HEK293T (cell line): ENCODE results near the gene TANC1.

Experiments used
- ARNT ChIP-seq: fragments of 450-650 bp; IDR thresholded peaks from 2 replicates; pipeline ENCODE4 v1.6.1; 2017; ENCODE audit warnings: mild to moderate bottlenecking
- ELF4 ChIP-seq: fragments of 450-650 bp; IDR thresholded peaks from 2 replicates; pipeline ENCODE4 v1.6.1; 2017; ENCODE audit warnings: antibody characterized with exemption
- FOXK2 ChIP-seq: fragments of 450-650 bp; IDR thresholded peaks from 2 replicates; pipeline ENCODE4 v1.6.1; 2016; ENCODE audit warnings: mild to moderate bottlenecking
- FOXM1 ChIP-seq: fragments of 450-650 bp; IDR thresholded peaks from 2 replicates; pipeline ENCODE4 v1.6.1; 2017; ENCODE audit warnings: mild to moderate bottlenecking, borderline replicate concordance
- LEF1 ChIP-seq: fragments of 450-650 bp; IDR thresholded peaks from 2 replicates; pipeline ENCODE4 v1.6.1; 2017; ENCODE audit warnings: mild to moderate bottlenecking, borderline replicate concordance
- SP1 ChIP-seq: fragments of 450-650 bp; IDR thresholded peaks from 2 replicates; pipeline ENCODE4 v1.6.1; 2017

DNA sequence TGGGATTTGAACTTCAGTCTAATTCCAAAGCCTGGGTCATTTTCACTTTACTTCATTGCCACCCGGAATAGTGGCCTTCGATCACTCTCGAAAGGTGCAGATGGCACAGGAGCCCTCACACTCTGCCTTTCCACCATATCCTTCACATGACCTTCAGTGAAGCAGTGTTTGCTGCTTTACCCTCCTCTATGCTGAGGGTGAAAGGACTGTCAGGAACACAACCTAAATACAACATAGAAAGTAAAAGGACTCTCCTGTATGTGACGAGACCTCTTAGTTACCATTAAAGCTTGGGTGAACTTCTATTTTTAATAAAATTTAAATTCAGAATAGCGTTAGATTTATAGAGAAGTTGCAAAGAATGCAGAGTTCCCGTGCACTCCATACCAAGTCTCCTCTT is 148.5 kb downstream of the TANC1 start:
- TF ChIP-seq LEF1 (no peak), FOXM1 (no peak), ELF4 (no peak), ARNT (no peak), SP1 (no peak), FOXK2 (no peak)
